HG03060 (cell line): Measurements from ENCODE around the gene PLCL2.

Source experiments
- ATAC-seq: cut with Tn5 transposase; IDR thresholded peaks from one replicate; pipeline ENCODE4 v1.9.1; 2021; ENCODE audit warnings: low read depth, moderate number of reproducible peaks; ENCODE audit not compliant: unreplicated experiment

The PLCL2 gene

GRCh38 chr3:16912400-16913263 is 27.9 kb downstream of the PLCL2 start:
- ATAC-seq: peak; percentile 89

GRCh38 chr3:16913264-16913580 is 28.5 kb downstream of the PLCL2 start:
- ATAC-seq: no peak

GRCh38 chr3:16916840-16917239 is 32.1 kb downstream of the PLCL2 start:
- no peak for ATAC-seq

- ATAC-seq: no peak
Observed at GRCh38 chr3:16917256-16917935, 32.6 kb downstream of the PLCL2 start.

GRCh38 chr3:16917980-16918682 is 33.4 kb downstream of the PLCL2 start:
- ATAC-seq: no peak

- ATAC-seq: no peak
Observed at GRCh38 chr3:16918683-16919025, 33.9 kb downstream of the PLCL2 start.

- ATAC-seq: no peak
Observed at GRCh38 chr3:16923112-16923511, 38.4 kb downstream of the PLCL2 start.

GRCh38 chr3:16927485-16927884 is 42.7 kb downstream of the PLCL2 start:
- ATAC-seq: no peak

- ATAC-seq: no peak
Observed at GRCh38 chr3:16928386-16929132, 43.8 kb downstream of the PLCL2 start.

- no peak for ATAC-seq
Observed at GRCh38 chr3:16929311-16929710, 44.6 kb downstream of the PLCL2 start.

- ATAC-seq: no peak
Observed at GRCh38 chr3:16932877-16933276, 48.1 kb downstream of the PLCL2 start.

GRCh38 chr3:16935781-16936180 is 51.0 kb downstream of the PLCL2 start:
- ATAC-seq: no peak

- no peak for ATAC-seq
Observed at GRCh38 chr3:16936233-16936632, 51.5 kb downstream of the PLCL2 start.

- ATAC-seq: no peak
Observed at GRCh38 chr3:16936676-16937230, 52.0 kb downstream of the PLCL2 start.

GRCh38 chr3:16937326-16937845 is 52.6 kb downstream of the PLCL2 start:
- ATAC-seq: no peak

GRCh38 chr3:16940769-16941700 is 56.3 kb downstream of the PLCL2 start:
- no peak for ATAC-seq

GRCh38 chr3:16942955-16943354 is 58.2 kb downstream of the PLCL2 start:
- ATAC-seq: no peak

GRCh38 chr3:16943857-16944256 is 59.1 kb downstream of the PLCL2 start:
- no peak for ATAC-seq

GRCh38 chr3:16944356-16944755 is 59.6 kb downstream of the PLCL2 start:
- ATAC-seq: no peak
